ENCODE measurements around the gene SUN5. TPM values are rescaled to one million over a fixed set of nuclear protein-coding genes. Genes with fewer than 3 reads are reported as not detected.

SUN5 gene
- total RNA-seq, 6 experiments from 2014 or later, result not detected

DNA sequence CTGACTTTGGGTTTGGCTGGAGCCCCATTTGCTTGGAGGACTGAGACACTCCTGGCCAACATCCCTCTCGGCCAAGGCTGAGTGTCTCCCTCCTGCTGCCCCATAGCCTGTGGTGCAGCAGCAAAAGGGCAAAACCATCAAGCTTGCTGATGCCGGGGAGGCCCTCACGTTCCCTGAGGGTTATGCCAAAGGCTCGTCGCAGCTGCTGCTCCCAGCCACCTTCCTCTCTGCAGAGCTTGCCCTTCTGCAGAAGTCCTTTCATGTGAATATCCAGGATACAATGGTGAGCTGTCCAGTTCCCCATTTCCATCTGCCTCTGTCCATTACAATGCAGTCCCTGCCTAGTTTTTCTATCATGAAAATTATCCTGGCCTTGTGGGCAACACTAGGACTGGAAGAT, 33.2 kb upstream of the SUN5 start:
- H3K4me1 ChIP-seq, result no peaks in the 10 kb centered on the region
- intact Hi-C loops (cut with DNase I), result no loop called here
- no peaks in the 10 kb centered on the region for H3K27me3 ChIP-seq
- H3K36me3 ChIP-seq, result no peaks in the 10 kb centered on the region
- no peak overlapping the region for H3K4me3 ChIP-seq
- 47% methylated on average over 2 of the region's 5 CpGs for WGBS (ENCODE audit: insufficient coverage, low coverage, low lambda C conversion rate, missing lambda C conversion rate)
- ATAC-seq (no peak), DNase-seq (peak in 1 of 3 donors; percentile 9)
- H3K27ac ChIP-seq, result no peak overlapping the region
- H3K9me3 ChIP-seq, result no peaks in the 10 kb centered on the region
- TF ChIP-seq POLR2A (IDR thresholded peaks at IDR 0.05), result no peak
- TF ChIP-seq, protein P1, sequence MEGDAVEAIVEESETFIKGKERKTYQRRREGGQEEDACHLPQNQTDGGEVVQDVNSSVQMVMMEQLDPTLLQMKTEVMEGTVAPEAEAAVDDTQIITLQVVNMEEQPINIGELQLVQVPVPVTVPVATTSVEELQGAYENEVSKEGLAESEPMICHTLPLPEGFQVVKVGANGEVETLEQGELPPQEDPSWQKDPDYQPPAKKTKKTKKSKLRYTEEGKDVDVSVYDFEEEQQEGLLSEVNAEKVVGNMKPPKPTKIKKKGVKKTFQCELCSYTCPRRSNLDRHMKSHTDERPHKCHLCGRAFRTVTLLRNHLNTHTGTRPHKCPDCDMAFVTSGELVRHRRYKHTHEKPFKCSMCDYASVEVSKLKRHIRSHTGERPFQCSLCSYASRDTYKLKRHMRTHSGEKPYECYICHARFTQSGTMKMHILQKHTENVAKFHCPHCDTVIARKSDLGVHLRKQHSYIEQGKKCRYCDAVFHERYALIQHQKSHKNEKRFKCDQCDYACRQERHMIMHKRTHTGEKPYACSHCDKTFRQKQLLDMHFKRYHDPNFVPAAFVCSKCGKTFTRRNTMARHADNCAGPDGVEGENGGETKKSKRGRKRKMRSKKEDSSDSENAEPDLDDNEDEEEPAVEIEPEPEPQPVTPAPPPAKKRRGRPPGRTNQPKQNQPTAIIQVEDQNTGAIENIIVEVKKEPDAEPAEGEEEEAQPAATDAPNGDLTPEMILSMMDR (IDR thresholded peaks at IDR 0.05), result no peak

GRCh38 chr20:33034901-33035492, 30.8 kb upstream of the SUN5 start:
- Histone ChIP-seq H3K9me3 (no peaks in the 10 kb centered on the region), H3K4me3 (no peak overlapping the region), H3K36me3 (no peaks in the 10 kb centered on the region), H3K27ac (no peak overlapping the region), H3K4me1 (no peaks in the 10 kb centered on the region), H3K27me3 (no peaks in the 10 kb centered on the region)
- ATAC-seq, result no peak
- intact Hi-C loops (cut with DNase I), result no loop called here
- TF ChIP-seq, protein P1 (IDR thresholded peaks at IDR 0.05), result no peak
- TF ChIP-seq POLR2A (IDR thresholded peaks at IDR 0.05), result no peak
- DNase-seq, result peak in 1 of 3 donors; percentile 11
- WGBS (ENCODE audit: insufficient coverage, low coverage, low lambda C conversion rate, missing lambda C conversion rate), result 33% methylated on average over 1 of the region's 6 CpGs

DNA sequence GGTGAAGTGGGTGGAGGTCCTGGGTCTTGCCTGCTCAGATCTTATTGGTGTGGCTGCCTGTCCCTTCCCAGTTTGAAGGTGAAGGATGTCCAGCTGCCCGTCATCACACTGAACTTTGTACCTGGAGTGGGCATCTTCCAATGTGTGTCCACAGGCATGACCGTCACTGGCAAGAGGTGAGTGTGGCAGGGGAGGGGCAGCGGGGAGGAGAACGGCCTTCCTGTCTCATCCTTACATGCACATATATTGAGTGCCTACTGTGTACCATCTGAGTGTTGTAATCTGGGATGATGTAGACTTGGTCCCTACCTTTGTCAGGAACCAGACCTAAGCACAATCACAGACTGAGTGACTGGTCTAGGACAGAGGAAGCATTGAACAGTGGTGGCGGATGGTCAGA, 29.9 kb upstream of the SUN5 start:
- no peaks in the 10 kb centered on the region for H3K27me3 ChIP-seq
- no peak overlapping the region for H3K4me3 ChIP-seq
- no peaks in the 10 kb centered on the region for H3K4me1 ChIP-seq
- TF ChIP-seq, protein P1 (IDR thresholded peaks at IDR 0.05), result no peak
- no peak for TF ChIP-seq POLR2A (IDR thresholded peaks at IDR 0.05)
- intact Hi-C loops (cut with DNase I), result no loop called here
- no peak overlapping the region for H3K27ac ChIP-seq
- no peaks in the 10 kb centered on the region for H3K36me3 ChIP-seq
- ATAC-seq, result no peak
- 63% methylated on average over 2 of the region's 5 CpGs for WGBS (ENCODE audit: insufficient coverage, low coverage, low lambda C conversion rate, missing lambda C conversion rate)
- no peaks in the 10 kb centered on the region for H3K9me3 ChIP-seq
- peak in 1 of 3 donors; percentile 13 for DNase-seq

GRCh38 chr20:33033381-33033780, 29.1 kb upstream of the SUN5 start:
- Histone ChIP-seq H3K9me3 (no peaks in the 10 kb centered on the region), H3K36me3 (no peaks in the 10 kb centered on the region), H3K27ac (no peak overlapping the region), H3K27me3 (no peaks in the 10 kb centered on the region), H3K4me3 (no peak overlapping the region), H3K4me1 (no peaks in the 10 kb centered on the region)
- intact Hi-C loops (cut with DNase I), result no loop called here
- 54% methylated on average over 2 of the region's 5 CpGs for WGBS (ENCODE audit: insufficient coverage, low coverage, low lambda C conversion rate, missing lambda C conversion rate)
- ATAC-seq (no peak), DNase-seq (peak in 1 of 3 donors; percentile 10)
- TF ChIP-seq, protein P1 (IDR thresholded peaks at IDR 0.05), result no peak
- no peak for TF ChIP-seq POLR2A (IDR thresholded peaks at IDR 0.05)
